ENCODE data around the gene TNFRSF1B.

TNFRSF1B gene

GRCh38 chr1:12201352-12202189, 34.8 kb downstream of the TNFRSF1B start:
- H3K4me3 ChIP-seq (ENCODE audit: low read depth, low read length): no peak overlapping the region
- DNase-seq (ENCODE audit: low read depth, low spot score): no peak
- no peak for TF ChIP-seq CTCF (IDR thresholded peaks at IDR 0.05; ENCODE audit: low read depth, low read length)
- in situ Hi-C loops (cut with HindIII; ENCODE audit: low sequenced_read_pairs): no loop called here

GRCh38 chr1:12202190-12202497, 35.4 kb downstream of the TNFRSF1B start:
- no peak for TF ChIP-seq CTCF (IDR thresholded peaks at IDR 0.05; ENCODE audit: low read depth, low read length)
- DNase-seq (ENCODE audit: low read depth, low spot score): no peak
- in situ Hi-C loops (cut with HindIII; ENCODE audit: low sequenced_read_pairs): no loop called here
- no peak overlapping the region for H3K4me3 ChIP-seq (ENCODE audit: low read depth, low read length)

GRCh38 chr1:12202577-12202976, 35.8 kb downstream of the TNFRSF1B start:
- TF ChIP-seq CTCF (IDR thresholded peaks at IDR 0.05; ENCODE audit: low read depth, low read length): no peak
- in situ Hi-C loops (cut with HindIII; ENCODE audit: low sequenced_read_pairs): no loop called here
- DNase-seq (ENCODE audit: low read depth, low spot score): no peak
- H3K4me3 ChIP-seq (ENCODE audit: low read depth, low read length): no peak overlapping the region

GRCh38 chr1:12203216-12204007, 36.6 kb downstream of the TNFRSF1B start:
- no peak for TF ChIP-seq CTCF (IDR thresholded peaks at IDR 0.05; ENCODE audit: low read depth, low read length)
- no peak for DNase-seq (ENCODE audit: low read depth, low spot score)
- no peak overlapping the region for H3K4me3 ChIP-seq (ENCODE audit: low read depth, low read length)
- in situ Hi-C loops (cut with HindIII; ENCODE audit: low sequenced_read_pairs): no loop called here

GRCh38 chr1:12204140-12204539, 37.3 kb downstream of the TNFRSF1B start:
- no peak for DNase-seq (ENCODE audit: low read depth, low spot score)
- H3K4me3 ChIP-seq (ENCODE audit: low read depth, low read length): no peak overlapping the region
- no peak for TF ChIP-seq CTCF (IDR thresholded peaks at IDR 0.05; ENCODE audit: low read depth, low read length)
- in situ Hi-C loops (cut with HindIII; ENCODE audit: low sequenced_read_pairs): no loop called here

GRCh38 chr1:12204754-12205658, 38.2 kb downstream of the TNFRSF1B start:
- no peak for TF ChIP-seq CTCF (IDR thresholded peaks at IDR 0.05; ENCODE audit: low read depth, low read length)
- no peak for DNase-seq (ENCODE audit: low read depth, low spot score)
- H3K4me3 ChIP-seq (ENCODE audit: low read depth, low read length): no peak overlapping the region
- in situ Hi-C loops (cut with HindIII; ENCODE audit: low sequenced_read_pairs): no loop called here

Data from astrocyte of the spinal cord (primary cell).